GM12878 (cell line): Measurements from ENCODE around the gene SNPH. TPM values are rescaled to one million over a fixed set of nuclear protein-coding genes. Genes with fewer than 3 reads are reported as not detected.

Source experiments
- ATAC-seq: fragments of 200-7000 bp; cut with Tn5 transposase; 3 replicates; pipeline ENCODE4 v1.9.1; 2020; ENCODE audit warnings: mild to moderate bottlenecking, moderate library complexity
- BruUV-seq: library from RNA; stranded (reverse); fragments of 400-500 nt; replicated peaks from 2 replicates; lab custom pipeline; 2021; lab: Mats Ljungman, UMichigan
- CTCF ChIA-PET: fragments of 300-600 bp; sonication (Branson Sonifier 250); formaldehyde crosslinking; extraction: SDS; loops from one replicate; lab custom pipeline; 2021; ENCODE audit warnings: inconsistent platforms; lab: Yijun Ruan, JAX
- POLR2A ChIA-PET: fragments of 350-600 bp; formaldehyde crosslinking; extraction: SDS; loops from one replicate; lab custom pipeline; 2021; ENCODE audit warnings: inconsistent platforms; lab: Charles Lee
- RAD21 ChIA-PET: fragments of 300-600 bp; sonication (Branson Sonifier 250); formaldehyde crosslinking; loops from one replicate; lab custom pipeline; 2023; ENCODE audit warnings: antibody characterized with exemption; ENCODE audit not compliant: unreplicated experiment; lab: Charles Lee
- SMC1A ChIA-PET: fragments of 300-600 bp; sonication (Branson Sonifier 250); formaldehyde crosslinking; loops from one replicate; lab custom pipeline; 2023; ENCODE audit not compliant: unreplicated experiment, uncharacterized antibody; lab: Charles Lee
- DNase-seq: peaks from one replicate; pipeline ENCODE4 v3.0.0-alpha.2; 2011; ENCODE audit warnings: low read depth, low spot score
- FAIRE-seq: peaks from 3 replicates; lab custom pipeline; 2011; peaks lifted over from hg19 to GRCh38; lab: Jason Lieb, UNC
- H2AFZ ChIP-seq: 2 replicates; pipeline ENCODE4 v1.6.0; 2011; ENCODE audit warnings: low read depth, low read length, control low read depth; ENCODE audit not compliant: control insufficient read depth
- H3K27ac ChIP-seq: 2 replicates; pipeline ENCODE4 v1.5.1; 2011; ENCODE audit warnings: control low read depth; ENCODE audit not compliant: control insufficient read depth, insufficient read depth
- H3K27me3 ChIP-seq, 2 experiments: replicated peaks in 1 of 2; 2 replicates each; pipeline versions ENCODE4 v1.6.0 to v1.6.1; 2011; ENCODE audit warnings: low read length in 1 of 2; ENCODE audit not compliant: control insufficient read depth in 2 of 2, insufficient read depth in 2 of 2
- H3K36me3 ChIP-seq, 2 experiments: 2 replicates each; pipeline ENCODE4 v1.5.1; 2011; ENCODE audit warnings: low read length in 1 of 2; ENCODE audit not compliant: control insufficient read depth in 2 of 2, insufficient read depth in 2 of 2
- H3K4me1 ChIP-seq: 2 replicates; pipeline ENCODE4 v1.6.1; 2011; ENCODE audit warnings: mild to moderate bottlenecking, low read length, moderate library complexity, mixed read lengths; ENCODE audit not compliant: control insufficient read depth, insufficient read depth
- H3K4me2 ChIP-seq: 2 replicates; pipeline ENCODE4 v1.6.0; 2011; ENCODE audit warnings: control low read depth; ENCODE audit not compliant: control insufficient read depth, insufficient read depth
- H3K4me3 ChIP-seq: fragments of 200-600 bp; sonication (generic); 2 replicates; pipeline ENCODE4 v1.5.1; 2016
- H3K79me2 ChIP-seq: 2 replicates; pipeline ENCODE4 v1.6.0; 2011; ENCODE audit warnings: low read length; ENCODE audit not compliant: control insufficient read depth, insufficient read depth
- H3K9ac ChIP-seq: 2 replicates; pipeline ENCODE4 v1.8.0; 2011; ENCODE audit warnings: low read length, control low read depth, mixed read lengths; ENCODE audit not compliant: control insufficient read depth, insufficient read depth
- H3K9me3 ChIP-seq: replicated peaks from 3 replicates; pipeline ENCODE4 v1.5.1; 2011; ENCODE audit warnings: mild to moderate bottlenecking, low read length; ENCODE audit not compliant: control insufficient read depth, insufficient read depth
- H4K20me1 ChIP-seq: 2 replicates; pipeline ENCODE4 v1.6.0; 2011; ENCODE audit not compliant: control insufficient read depth, insufficient read depth
- ASH2L ChIP-seq: fragments of 300-600, 200-600 bp; sonication (generic); IDR thresholded peaks from 2 replicates; pipeline ENCODE4 v1.6.1; 2017; ENCODE audit warnings: low read depth, mild to moderate bottlenecking, borderline replicate concordance
- HSF1 ChIP-seq: fragments of 150-350 bp; IDR thresholded peaks from 2 replicates; pipeline ENCODE4 v1.6.1; 2014; ENCODE audit warnings: mild to moderate bottlenecking, low read depth, low read length
- IRF3 ChIP-seq: fragments of 450-650 bp; IDR thresholded peaks from 2 replicates; pipeline ENCODE4 v1.6.1; 2014; ENCODE audit warnings: mild to moderate bottlenecking
- NFIC ChIP-seq: IDR thresholded peaks from 2 replicates; pipeline ENCODE4 v1.6.1; 2012; ENCODE audit warnings: low read depth, mild to moderate bottlenecking, inconsistent platforms, low read length, moderate library complexity
- NR2C1 ChIP-seq: fragments of 450-650 bp; IDR thresholded peaks from 2 replicates; pipeline ENCODE4 v1.6.1; 2017; ENCODE audit warnings: antibody characterized with exemption, mild to moderate bottlenecking, moderate library complexity
- PKNOX1 ChIP-seq: fragments of 450-650 bp; IDR thresholded peaks from 2 replicates; pipeline ENCODE4 v1.6.1; 2016; ENCODE audit warnings: mild to moderate bottlenecking
- RAD21 ChIP-seq: IDR thresholded peaks from 2 replicates; pipeline ENCODE4 v1.6.1; 2011; ENCODE audit warnings: mild to moderate bottlenecking, low read depth, low read length, moderate library complexity; ENCODE audit not compliant: insufficient read depth
- WRNIP1 ChIP-seq: IDR thresholded peaks from 2 replicates; pipeline ENCODE4 v1.6.1; 2011; ENCODE audit warnings: low read depth, low read length, improper control_type of control experiment, borderline replicate concordance
- ZNF592 ChIP-seq: fragments of 450-650 bp; IDR thresholded peaks from 2 replicates; pipeline ENCODE4 v1.6.1; 2017; ENCODE audit warnings: mild to moderate bottlenecking, moderate library complexity
- WGBS: methylation state at CpG from one replicate; pipeline ENCODE4 v1.1.6; 2016; ENCODE audit warnings: low lambda C conversion rate; ENCODE audit not compliant: insufficient replicate concordance, insufficient coverage; ENCODE audit errors: missing lambda C conversion rate; 5-methylcytosine and 5-hydroxymethylcytosine counted together
- in situ Hi-C: fragments of 300-500 bp; cut with MboI; formaldehyde crosslinking; loops from 9 replicates; pipeline ENCODE4 v1.14.3; 2018; ENCODE audit warnings: mixed read lengths
- intact Hi-C: fragments of 100-400 bp; cut with micrococcal nuclease; formaldehyde crosslinking; loops from one replicate; pipeline ENCODE4 v1.14.2; 2022; ENCODE audit not compliant: unreplicated experiment
- polyA plus RNA-seq, 11 experiments: library from polyadenylated mRNA; depleted of rRNA in 4 of 11; unstranded in 6 of 11; stranded (reverse) in 5 of 11; fragments of >200 nt; fragmentation: Nextera tagmentation in 4 of 11; fragmentation: Illumina TruSeq in 1 of 11; extraction: Ambion mirVana in 4 of 11; extraction: Trizol in 1 of 11; gene quantifications; 1 replicate in 1 of 11; 2 replicates in 10 of 11; pipeline versions ENCODE4 v1.2.1 to v1.2.3, GENCODE V29; 2011 to 2016; ENCODE audit warnings: inconsistent platforms in 2 of 11, missing spikeins in 2 of 11, low read depth in 1 of 11
- total RNA-seq, 4 experiments: library from RNA; depleted of rRNA in 3 of 4; stranded (reverse); fragments of >200 nt in 3 of 4; fragmentation: Illumina TruSeq in 1 of 4; extraction: Trizol in 1 of 4; gene quantifications; 2 replicates each; pipeline versions ENCODE4 v1.2.1 to v1.2.3, GENCODE V29; 2013 to 2021
- TF ChIP-seq, protein P1 (sequence below): IDR thresholded peaks from 2 replicates; pipeline ENCODE4 v1.6.1; 2011; ENCODE audit warnings: borderline replicate concordance, low read depth, mild to moderate bottlenecking, moderate library complexity, low read length; ENCODE audit not compliant: insufficient read depth, poor library complexity, severe bottlenecking
- TF ChIP-seq, protein P2 (sequence below): fragments of 450-650 bp; IDR thresholded peaks from 2 replicates; pipeline ENCODE4 v1.6.1; 2018; ENCODE audit warnings: borderline replicate concordance, mild to moderate bottlenecking; ENCODE audit not compliant: partially characterized antibody

The SNPH gene
- total and polyA plus RNA-seq, 10 of the 15 experiments (the other 5 are each of a cell fraction or from before 2014, with no cell fraction given): 0.02 to 0.45 (median 0.34) TPM; not detected in 2

DNA sequence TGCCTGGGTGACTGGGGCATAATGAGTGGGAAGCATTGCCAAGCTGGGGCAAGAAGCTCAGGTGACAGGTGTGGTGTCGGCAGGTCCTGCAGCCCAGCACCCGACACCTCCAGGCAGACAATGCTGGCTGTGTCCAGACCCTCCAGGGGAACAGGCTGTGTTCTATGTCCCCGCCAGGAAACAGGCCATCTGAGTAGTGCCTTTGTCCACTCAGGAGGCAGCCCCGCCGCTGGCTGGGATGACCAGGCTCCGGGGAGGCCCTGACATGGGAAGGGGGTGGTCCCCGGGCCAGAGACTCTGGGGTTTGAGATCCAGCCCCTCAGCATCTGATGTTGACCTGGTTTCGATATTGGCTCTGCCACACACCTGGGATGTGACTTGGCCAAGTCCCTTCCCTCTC lies 28.4 kb downstream of the SNPH start:
- H3K36me3 ChIP-seq: no peaks in the 10 kb centered on the region
- no peaks in the 10 kb centered on the region for H3K4me1 ChIP-seq
- SMC1A ChIA-PET: no interaction called here
- H3K9me3 ChIP-seq: no peaks in the 10 kb centered on the region
- in situ Hi-C loops: no loop called here
- H3K79me2 ChIP-seq: no peaks in the 10 kb centered on the region
- H3K9ac ChIP-seq: no peak overlapping the region
- RAD21 ChIA-PET: no interaction called here
- ATAC-seq: no peak
- H3K4me3 ChIP-seq: no peak overlapping the region
- no peak for DNase-seq
- H3K27me3 ChIP-seq: peaks cover 0 to 2% of the 10 kb centered on the region in 2 experiments; a peak in 3 of 4 replicates
- no peak overlapping the region for H2AFZ ChIP-seq
- no peak overlapping the region for H3K4me2 ChIP-seq
- CTCF ChIA-PET: no interaction called here
- BruUV-seq: no TSS peak
- no peaks in the 10 kb centered on the region for H4K20me1 ChIP-seq
- intact Hi-C loops: no loop called here
- H3K27ac ChIP-seq: no peak overlapping the region
- 47% methylated on average over 8 of the region's 8 CpGs for WGBS
- POLR2A ChIA-PET: no interaction called here
- no peak for FAIRE-seq
- no peak for TF ChIP-seq PKNOX1
- no peak for TF ChIP-seq RAD21
- TF ChIP-seq IRF3: no peak
- TF ChIP-seq HSF1: no peak
- TF ChIP-seq, protein P1, sequence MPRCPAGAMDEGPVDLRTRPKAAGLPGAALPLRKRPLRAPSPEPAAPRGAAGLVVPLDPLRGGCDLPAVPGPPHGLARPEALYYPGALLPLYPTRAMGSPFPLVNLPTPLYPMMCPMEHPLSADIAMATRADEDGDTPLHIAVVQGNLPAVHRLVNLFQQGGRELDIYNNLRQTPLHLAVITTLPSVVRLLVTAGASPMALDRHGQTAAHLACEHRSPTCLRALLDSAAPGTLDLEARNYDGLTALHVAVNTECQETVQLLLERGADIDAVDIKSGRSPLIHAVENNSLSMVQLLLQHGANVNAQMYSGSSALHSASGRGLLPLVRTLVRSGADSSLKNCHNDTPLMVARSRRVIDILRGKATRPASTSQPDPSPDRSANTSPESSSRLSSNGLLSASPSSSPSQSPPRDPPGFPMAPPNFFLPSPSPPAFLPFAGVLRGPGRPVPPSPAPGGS: no peak
- no peak for TF ChIP-seq NFIC
- TF ChIP-seq ZNF592: no peak
- TF ChIP-seq WRNIP1: no peak
- no peak for TF ChIP-seq NR2C1
- TF ChIP-seq, protein P2, sequence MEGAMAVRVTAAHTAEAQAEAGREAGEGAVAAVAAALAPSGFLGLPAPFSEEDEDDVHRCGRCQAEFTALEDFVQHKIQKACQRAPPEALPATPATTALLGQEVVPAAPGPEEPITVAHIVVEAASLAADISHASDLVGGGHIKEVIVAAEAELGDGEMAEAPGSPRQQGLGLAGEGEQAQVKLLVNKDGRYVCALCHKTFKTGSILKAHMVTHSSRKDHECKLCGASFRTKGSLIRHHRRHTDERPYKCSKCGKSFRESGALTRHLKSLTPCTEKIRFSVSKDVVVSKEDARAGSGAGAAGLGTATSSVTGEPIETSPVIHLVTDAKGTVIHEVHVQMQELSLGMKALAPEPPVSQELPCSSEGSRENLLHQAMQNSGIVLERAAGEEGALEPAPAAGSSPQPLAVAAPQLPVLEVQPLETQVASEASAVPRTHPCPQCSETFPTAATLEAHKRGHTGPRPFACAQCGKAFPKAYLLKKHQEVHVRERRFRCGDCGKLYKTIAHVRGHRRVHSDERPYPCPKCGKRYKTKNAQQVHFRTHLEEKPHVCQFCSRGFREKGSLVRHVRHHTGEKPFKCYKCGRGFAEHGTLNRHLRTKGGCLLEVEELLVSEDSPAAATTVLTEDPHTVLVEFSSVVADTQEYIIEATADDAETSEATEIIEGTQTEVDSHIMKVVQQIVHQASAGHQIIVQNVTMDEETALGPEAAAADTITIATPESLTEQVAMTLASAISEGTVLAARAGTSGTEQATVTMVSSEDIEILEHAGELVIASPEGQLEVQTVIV: no peak
- no peak for TF ChIP-seq ASH2L
